Measurements from ENCODE around the gene DDX50.
A peak's percentile ranks its signal among the peaks of the same experiment; 100 is the strongest.
"Not testable (repeated sequence)": the region's sequence is repeated elsewhere in the genome, so short reads cannot be mapped to it uniquely, and the experiment has no call there.

DDX50 gene, protein sequence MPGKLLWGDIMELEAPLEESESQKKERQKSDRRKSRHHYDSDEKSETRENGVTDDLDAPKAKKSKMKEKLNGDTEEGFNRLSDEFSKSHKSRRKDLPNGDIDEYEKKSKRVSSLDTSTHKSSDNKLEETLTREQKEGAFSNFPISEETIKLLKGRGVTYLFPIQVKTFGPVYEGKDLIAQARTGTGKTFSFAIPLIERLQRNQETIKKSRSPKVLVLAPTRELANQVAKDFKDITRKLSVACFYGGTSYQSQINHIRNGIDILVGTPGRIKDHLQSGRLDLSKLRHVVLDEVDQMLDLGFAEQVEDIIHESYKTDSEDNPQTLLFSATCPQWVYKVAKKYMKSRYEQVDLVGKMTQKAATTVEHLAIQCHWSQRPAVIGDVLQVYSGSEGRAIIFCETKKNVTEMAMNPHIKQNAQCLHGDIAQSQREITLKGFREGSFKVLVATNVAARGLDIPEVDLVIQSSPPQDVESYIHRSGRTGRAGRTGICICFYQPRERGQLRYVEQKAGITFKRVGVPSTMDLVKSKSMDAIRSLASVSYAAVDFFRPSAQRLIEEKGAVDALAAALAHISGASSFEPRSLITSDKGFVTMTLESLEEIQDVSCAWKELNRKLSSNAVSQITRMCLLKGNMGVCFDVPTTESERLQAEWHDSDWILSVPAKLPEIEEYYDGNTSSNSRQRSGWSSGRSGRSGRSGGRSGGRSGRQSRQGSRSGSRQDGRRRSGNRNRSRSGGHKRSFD

DNA sequence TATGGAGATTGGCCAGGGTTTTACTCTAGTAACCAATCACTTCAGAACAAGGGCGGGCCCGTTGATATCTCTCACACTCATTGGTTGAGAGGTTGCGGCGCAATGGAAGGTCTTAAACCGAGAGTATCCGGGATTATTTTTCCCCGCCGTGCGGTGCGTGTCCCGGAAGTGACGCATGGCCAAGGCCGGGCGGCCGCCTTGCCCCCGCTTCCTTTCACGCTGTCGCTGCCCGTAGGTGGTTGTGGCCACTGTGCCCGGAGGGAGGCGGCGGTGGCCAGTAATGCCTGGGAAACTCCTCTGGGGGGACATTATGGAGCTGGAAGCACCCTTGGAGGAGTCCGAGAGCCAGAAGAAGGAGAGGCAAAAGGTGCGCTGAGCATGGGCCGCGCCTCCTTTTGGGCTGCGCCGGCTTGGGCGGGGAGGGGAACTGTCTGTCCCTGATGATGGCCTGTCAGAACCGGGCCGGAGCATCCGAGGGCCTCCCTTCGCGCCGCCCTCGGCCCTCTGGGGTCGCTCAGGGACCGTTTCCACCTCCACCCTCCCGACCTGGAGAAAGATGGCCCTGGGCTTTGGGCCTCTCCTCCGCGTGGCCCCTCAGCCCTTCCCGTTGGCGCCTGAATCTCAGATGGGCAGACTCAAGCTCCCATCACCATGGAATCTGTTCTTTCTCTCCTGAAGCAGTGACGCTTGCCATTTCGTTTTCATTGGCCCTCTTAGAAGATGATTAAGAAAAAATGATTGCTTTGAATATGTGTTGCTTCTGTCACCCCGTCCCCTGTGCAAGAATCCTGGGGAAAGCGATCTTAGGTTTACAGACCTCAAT, at the start of gene DDX50:
Gene DDX50 (plus strand): TSS at position 211 of the 823 bp plus-strand sequence. CDS start 70 bp downstream, at position 281.
- peak; percentile 97 for DNase-seq

DNA sequence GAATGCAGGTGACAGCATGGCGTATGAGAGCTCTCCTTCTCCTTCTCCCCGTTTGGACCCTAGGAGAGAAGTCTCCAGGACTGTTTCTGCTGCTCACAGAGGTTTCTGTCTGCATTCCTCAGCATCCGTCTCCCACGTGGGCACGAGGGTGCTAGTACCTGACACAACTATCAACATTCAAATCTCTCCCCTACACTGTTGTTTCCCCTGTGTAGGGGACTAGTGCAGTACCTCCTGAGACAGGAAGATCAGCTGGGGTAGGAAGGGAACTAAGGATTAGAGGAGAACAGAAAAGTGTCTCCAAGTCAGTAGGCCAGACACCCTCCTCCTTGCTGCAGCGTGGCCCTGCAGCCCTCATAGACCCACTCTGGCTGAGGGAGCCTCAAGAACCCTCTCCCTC, 44.8 kb upstream of the DDX50 start:
- no peak for DNase-seq

DNA sequence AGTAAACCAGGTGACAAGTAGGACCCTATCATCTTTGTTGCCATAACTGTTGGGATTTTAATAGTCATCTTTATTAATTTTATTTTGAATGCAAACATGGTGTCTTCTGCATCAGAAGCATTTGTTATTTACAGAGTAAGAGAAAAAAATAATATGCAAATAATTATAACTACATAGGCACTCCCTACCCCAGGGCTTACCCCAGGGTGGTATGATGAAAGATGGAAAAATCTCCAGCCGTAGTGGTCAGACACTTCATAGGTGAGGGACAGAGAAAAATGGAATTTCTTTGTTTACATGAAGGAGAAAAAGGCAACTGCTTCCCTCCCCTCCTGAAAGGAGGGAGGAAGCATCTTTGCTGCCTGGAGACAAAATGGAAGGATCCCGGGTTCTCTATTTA, 44.1 kb upstream of the DDX50 start:
- no peak for DNase-seq

DNA sequence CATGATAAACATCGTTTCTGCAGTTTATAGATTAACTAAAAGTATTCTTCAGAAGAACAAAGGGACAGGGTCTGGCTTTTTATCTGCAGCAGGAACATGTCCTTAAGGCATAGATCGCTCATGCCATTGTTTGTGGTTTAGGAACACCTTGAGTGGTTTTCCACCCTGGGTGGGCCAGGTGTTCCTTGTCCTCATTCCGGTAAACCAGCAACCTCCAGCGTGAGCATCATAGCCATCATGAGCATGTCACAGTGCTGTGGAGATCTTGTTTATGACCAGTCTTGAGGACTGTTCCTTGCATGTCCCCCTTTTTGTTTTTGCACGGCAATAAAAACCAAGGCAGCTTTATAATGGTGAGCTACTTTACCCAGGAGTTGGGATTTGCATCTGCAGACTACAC, 39.9 kb upstream of the DDX50 start:
- no peak for DNase-seq

DNA sequence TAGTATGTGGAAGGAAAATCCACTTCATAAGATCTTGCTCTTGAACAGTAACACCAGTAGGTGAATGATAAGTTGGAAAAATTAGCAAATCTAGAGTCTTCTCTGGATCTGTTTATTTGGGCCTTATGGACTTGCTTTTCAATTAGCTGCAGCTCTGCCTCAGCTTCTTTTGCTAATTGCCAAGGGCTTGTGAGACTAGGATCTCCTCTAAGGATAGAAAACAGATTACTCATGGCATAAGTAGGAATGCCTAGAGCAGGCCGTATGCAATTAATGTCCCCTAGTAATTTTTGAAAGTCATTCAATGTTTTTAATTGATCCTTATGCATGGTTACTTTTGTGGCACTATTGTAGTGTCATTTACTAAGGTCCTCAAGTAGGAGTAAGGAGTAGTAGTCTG, 36.5 kb upstream of the DDX50 start:
- no peak for DNase-seq

- not testable (repeated sequence) for DNase-seq
These were observed 32.9 kb upstream of the DDX50 start for GRCh38 chr10:68868173-68868572.

GRCh38 chr10:68869623-68870022, 31.5 kb upstream of the DDX50 start:
- DNase-seq = no peak

- DNase-seq = no peak
These were observed 31.1 kb upstream of the DDX50 start for GRCh38 chr10:68870061-68870460.

DNA sequence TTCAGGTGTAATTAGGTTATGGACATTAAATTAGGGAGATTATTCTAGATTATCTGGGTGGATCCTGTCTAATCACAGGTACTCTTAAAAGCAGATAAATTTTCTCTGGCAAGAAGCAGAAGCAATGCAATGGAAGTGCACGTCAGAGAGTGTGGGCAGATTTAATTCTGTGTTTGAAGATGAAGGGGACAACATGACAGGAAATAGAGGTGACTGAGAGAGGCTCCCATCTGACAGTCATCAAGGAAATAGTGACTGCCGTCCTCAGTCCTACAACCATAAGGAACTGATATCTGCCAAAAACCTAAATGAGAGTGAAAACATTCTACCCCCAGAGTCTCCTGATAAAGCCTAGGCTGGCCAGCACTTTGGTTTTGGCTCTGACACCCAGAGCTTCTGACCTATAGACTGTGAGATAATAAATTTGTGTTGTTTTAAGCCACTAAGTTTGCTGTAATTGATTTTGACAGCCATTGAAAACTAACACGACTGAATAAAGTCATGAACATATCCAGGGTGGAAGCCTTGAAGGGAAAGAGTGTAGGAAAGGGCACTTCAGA, 30.5 kb upstream of the DDX50 start:
- DNase-seq = no peak

- DNase-seq = no peak
These were observed 29.9 kb upstream of the DDX50 start for GRCh38 chr10:68871105-68871711.

DNA sequence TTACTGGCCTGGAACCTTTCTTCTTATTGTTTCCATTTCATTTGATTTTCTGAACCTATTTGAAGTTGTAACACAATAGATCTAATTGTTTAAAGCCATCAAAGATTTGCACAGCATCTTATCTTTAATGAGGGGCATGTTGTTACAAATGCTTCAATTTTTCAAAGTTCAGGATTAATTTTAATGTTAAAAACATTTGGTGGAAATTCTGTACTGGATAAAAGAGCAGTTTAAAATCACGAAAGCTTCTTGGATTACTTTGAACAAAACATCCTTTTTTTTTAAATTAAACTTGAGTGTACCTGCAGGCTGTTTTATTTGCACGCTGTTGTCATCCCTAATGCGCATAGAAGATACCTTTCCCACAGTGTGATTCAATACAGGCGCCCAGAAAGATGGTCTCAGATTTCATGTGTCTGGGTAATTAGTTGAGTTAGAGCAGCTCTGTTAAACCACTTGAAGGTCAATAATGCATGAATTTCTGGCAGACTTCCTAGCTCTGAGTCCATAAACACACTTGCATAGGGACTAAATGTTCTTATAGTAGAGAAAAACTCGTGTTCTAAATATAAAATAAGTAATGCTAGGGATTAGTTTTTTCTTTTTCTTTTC, 29.3 kb upstream of the DDX50 start:
- DNase-seq = no peak

- no peak for DNase-seq
These were observed 24.6 kb upstream of the DDX50 start for GRCh38 chr10:68876246-68877138.

- DNase-seq = no peak
These were observed 23.5 kb upstream of the DDX50 start for GRCh38 chr10:68877482-68878110.

DNA sequence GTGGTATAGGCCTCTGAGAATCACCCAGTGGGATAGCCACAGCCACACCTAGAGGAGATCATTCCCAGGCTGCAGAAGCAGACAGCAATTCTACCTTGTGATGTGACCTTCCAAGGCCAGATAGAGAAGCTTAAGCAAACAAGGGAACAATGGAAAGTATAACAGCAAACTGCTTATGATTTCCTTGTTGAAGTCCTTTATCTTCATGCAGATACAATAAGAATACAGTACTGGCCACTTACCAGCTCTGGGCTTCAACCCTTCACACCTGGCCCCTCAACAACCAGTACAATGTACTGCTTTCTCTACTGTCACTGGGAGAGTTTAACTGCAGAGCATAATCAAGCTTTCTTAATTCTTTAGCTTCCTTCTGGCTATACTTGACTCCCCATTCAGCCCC, 22.6 kb upstream of the DDX50 start:
- DNase-seq = no peak

- DNase-seq = no peak
These were observed 21.5 kb upstream of the DDX50 start for GRCh38 chr10:68879628-68880027.

DNA sequence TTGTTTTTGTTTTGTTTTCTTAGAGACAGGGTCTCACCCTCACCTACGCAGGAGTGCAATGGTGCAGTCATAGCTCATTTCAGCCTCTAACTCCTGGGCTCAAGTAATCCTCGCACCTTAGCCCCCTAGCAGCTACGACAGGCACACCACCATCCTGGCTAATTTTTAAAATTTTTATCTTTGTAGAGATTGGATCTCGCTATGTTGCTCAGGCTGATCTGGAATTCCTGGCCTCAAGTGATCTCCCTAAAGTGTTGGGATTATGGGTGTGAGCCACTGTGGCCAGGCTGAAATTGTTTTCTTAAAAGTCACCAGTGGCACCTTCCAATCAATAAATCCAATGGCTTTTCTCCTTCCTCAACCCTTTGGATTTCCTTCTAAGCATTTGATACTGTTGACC, 20.9 kb upstream of the DDX50 start:
- no peak for DNase-seq

GRCh38 chr10:68895041-68895440, 6.1 kb upstream of the DDX50 start:
- DNase-seq = no peak

DNA sequence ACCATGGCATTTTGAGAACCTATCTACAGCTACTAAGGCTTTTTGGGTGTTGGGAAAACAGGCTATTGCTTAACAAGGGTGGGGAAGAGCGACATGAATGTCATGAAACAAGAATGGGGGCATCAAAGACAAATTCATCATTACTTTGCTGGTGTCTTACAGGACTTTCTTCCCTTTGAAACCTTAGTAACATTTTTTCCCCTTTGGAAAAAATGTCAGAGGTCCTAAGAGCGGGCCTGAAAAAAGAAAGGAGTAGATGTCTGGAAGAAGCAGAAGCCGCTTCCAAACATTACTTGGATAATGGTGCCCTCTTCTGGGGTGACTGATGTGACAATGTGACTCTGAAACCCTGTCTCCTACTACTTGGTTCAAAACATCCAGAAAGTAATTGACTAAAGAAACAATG, 3.8 kb upstream of the DDX50 start:
- DNase-seq = no peak

DNA sequence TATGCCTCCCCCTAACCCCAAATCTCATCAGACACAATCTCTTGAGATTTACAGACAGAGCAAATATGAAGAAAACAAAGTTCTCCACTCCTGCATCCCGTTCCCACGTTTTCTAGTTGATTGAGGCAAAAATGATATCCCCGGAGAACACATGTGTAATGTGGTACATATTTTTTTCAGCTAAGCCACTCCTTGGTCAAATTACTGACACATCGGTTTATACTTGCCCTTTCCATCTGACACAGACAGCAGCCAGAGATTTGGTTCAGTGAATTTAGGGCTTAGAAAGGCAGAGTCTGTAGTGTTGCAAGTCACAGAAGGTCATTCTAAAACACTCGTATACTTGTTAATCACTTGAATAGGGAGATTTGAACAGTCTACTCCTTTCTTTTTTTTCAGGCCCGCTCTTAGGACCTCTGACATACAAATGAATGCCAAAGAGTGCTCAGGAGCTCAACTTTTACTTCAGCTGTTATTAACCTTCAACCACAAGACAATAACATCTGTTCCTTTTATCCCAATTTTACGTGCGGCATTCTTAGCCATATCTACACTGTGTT, 1.8 kb upstream of the DDX50 start:
- DNase-seq = no peak

DNA sequence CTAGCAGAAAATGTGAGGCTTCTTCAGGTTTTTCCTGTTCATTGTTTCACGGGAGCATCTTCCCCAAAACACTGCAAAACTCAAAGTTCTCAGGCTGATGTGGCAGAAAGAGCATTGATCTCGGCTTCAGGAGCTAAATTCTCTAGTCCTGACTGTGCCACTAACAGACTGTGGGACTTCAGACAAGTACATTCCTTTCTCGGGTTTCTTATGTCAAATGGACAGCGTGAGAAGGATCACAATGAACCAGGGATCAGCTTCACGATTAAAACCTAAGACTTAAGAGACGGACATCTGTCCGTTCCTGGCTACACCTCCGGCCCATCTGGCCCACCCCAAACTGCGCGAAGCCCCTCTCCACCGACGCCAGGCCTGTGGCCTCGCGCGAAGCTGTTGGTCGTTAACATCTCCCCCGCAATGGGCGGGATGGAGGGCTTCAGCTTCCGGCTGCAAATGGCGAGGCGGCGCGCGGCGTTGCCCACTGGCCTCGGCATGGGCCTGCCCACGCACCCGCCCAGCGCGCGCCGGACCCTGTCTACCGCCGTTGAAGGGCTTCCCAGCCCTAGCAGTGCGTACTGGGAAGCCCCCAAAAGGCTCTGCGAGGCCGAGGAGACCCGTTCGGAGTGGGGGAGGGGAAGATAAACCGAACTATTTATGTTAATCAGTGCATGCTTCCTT, 549 bp upstream of the DDX50 start:
- DNase-seq = peak; percentile 88

Data from activated CD8-positive, alpha-beta memory T cell treated with anti-CD3 and anti-CD28 coated beads, Interleukin-2, amount 50 U/mL, for 48 hours (primary cell).